SKM-1 treated with dmso at 0.1 percent for 144 hours (cell line): Measurements from ENCODE around the gene MAD1L1.

Source experiments
- DNase-seq: peaks from one replicate; lab custom pipeline; 2025; ENCODE audit not compliant: unreplicated experiment; lab: John Stamatoyannopoulos, UW

The MAD1L1 gene

DNA sequence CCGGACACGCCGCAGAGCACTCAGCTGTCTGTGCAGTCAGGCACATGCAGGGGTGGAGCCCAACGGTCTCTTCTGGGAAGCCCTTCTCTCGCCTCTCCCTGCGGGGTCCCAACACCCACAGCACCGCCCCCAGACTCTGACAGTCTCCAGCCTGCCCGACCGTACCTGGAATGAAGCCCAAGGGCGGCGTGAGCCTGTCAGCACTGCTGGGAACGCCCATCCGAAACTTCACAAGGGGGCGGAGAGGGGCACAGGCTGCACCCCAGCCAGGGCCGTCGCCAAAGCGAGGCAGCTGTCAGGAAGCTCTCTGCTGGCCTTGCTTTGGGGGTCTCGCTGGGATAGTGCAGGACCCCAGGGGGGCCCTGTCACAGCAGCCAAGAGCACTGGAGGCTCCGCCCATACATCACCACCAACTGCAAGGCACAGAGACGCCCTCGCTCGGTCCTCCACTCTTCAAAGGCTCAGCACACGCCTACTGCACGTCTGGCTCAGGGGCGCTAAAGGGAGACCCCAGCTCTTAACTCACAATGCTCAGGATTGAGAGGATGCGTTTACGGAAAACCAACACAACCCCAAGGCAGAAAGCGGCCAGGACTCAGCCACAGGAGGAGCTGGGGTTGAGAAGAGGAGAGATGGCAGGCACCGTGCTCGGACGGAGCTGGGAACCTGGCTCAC is 30.9 kb downstream of the MAD1L1 start:
- no peak for DNase-seq

DNA sequence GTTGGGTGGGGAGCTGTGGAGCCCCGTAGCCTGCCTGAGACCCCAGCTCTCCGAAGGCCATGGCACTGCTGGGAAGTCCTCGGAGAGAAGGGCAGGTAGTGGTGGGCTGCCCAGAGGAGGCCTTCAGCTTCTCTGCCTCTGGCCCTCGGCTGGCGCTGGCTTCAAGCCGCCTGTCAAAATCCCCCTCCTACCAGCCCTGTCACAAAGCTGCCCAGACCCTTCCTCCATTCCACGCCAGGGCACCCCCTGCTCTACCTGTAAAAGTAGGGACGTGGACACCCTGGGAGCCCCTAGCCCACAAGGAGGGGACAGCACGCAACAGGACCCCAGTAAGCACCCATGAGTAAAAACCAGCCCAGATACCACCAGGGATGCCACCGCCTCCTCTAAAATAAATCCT is 31.6 kb downstream of the MAD1L1 start:
- no peak for DNase-seq

DNA sequence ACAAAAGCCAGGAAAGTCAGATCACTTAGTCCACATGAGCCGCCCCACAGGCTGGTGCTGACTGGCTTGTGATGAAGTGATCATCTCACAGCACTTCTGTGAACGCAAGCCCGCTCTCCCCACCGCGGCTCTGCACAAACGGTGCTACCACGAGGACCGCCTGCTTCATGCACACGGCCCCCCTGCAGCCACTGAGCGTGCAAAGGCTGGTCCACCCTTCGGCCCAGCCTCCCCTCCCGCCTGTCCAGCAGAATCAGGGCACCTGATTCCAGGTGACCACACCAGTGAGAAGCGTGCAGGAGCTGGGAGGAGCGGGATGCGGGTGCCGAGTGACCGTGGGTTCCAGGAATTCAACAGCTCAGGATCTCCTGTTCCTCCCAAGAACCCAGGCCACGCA is 32.2 kb downstream of the MAD1L1 start:
- no peak for DNase-seq

DNA sequence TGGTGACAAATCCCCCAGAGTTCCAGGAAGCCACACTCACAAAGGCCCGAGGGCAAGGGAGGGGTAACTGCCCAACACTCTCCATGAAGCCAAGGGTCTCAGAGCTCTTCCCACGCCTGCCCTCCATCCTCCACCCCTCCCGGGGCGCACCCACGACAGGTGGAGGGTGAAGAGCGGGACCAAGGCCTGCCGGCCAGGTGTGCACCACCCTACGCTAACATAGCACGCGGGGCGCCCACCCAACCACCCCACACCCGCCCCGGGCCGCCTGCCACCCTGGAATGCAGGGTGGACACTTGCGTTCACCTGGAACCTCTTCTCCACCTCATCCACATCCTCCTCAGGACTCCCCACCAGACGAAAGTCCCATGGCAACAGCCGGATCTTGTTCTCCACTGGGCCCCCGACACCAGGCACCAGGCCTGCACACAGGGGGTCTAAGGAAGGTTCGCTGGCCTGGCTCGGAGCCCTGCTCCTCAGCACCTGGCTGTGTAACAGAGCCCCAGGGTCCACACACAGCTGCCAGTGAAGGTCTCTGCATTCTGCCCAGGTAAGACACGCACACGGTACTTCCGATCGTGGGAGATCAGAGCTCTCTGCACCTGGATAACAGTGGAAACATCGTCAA is 32.7 kb downstream of the MAD1L1 start:
- no peak for DNase-seq

DNA sequence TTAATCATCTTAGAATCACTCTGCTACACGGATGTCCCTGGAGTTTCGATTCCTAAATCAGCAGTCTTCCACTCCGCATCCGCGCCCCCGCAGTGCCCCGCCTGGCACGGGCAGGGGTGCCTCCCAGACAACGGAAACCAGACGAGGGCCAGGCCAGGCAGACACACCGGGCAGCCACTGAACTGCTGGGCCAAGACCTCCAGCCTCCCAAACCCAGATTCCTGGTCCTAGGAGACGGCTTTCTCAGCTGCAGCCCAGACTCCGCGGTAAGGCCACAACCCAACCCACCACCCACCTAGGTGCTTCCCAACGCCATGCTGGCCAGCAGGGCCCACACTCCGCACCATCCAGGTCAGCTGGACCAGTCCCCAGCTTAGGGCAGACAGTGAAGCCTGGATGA is 33.2 kb downstream of the MAD1L1 start:
- DNase-seq, result no peak

DNA sequence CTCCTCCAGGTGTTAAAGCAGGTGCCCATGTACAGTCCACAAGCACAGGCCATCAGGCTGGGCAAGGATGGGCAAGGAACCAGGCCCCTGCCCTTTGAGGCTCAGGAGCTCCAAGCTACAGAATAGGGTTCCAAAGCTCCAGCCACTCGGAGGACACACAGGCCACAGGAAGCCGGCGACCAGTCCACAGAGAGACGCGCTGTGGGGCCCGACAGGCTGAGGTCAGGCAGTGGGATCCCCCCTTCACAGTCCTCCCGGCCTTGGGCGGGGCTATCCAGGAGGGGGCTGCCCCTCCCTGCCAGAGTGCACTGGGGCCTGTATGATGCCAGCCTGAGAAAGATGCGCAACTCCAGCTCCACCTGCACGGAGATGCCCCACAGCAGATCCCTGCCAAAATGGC is 34.0 kb downstream of the MAD1L1 start:
- DNase-seq, result no peak

DNA sequence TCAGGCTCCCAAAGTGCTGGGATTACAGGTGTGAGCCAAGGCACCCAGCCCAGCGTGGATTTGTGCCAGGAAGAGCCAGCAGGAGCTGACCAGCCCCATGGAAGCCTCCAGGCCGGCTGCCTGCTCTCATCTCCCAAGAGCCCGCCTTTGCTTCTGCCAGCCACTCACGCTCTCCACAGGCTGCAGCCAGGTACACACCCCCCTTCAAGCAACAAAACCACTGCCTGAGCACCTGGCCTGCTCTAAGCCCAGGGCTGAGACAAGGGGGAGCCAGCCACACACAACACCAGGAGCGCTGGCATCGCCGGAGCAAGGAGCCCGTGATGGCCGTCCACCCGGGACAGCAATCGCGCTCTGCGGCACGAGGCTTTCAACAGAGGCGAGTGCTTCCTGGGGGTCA is 34.5 kb downstream of the MAD1L1 start:
- DNase-seq, result no peak

DNA sequence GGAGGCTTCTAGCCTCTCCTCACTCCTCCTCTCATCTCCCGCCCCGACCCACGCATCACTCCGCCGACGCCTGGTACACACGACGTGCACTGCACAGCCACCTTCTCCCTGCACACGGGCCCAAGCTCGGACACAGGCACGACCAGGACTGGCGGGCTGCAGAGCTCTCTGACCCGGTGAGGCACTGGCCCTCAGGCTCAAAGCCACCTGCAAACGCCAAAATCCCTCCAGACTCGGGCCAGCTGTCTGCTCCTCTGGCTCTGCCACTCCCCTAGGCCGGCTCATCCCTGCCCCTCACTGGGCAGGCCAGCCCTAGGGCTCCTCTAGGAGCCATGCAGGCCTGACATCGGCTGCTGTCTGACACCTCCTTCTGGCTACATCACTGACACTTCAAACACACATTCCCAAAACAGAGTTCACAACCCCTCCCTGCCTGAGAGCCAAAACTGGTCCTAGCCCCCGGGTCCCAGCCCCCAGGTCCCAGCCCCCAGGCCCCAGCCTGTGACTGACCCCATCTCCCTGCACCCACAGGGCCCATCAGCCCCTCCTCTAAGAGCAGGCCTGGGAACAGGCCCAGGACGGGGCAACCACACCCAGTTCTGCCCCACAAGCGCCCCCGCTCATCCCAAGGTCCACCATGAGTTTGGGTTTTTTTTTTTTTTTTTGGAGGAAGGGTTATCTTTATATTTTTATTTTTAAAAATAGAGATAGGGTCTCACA is 35.1 kb downstream of the MAD1L1 start:
- no peak for DNase-seq

DNA sequence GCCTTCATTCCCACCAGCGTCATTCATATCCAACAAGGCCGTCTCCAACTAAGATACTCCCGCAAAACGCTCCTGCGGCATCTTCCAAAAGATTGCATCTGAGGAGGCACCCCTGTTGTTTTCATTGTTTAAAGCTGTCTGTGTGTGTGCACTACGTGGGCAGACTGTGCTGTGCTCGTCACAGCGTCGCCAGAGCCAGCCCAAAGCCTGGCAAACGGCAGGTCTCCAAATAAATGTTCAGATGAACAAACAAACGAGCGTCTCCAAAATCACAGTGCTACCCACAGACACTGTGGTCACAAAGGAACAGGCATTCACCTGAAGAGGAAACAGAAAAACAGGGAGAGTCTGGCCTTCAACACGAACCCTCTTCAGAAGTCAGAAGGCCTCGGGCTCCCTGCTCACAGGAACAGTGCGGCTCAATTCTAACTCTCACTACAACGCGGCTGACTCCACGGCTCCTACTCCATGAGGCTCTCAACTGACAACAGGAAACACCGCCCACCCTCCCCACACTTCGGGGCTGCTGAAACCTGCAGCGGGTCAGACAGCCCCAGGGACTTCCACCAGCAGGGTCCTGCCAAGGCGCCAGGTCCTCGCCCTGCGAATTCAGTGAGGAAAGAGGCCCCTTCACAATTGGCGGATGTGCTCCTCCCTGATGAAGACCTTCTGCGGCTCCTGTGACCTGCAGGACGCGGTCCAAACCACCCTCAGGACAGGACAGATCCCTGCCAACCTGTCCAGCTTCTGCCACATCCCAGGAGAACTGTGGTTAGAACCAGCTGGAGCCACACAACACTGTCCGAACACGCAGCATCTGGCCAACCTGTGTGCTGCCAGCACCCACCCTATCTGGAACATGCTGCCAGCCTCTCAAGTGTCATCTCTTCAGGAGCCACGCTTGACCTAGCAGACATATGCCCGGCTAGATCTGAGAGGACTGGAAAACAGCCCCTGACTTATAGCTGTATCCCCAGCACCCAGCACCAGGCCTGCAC is 36.1 kb downstream of the MAD1L1 start:
- no peak for DNase-seq

DNA sequence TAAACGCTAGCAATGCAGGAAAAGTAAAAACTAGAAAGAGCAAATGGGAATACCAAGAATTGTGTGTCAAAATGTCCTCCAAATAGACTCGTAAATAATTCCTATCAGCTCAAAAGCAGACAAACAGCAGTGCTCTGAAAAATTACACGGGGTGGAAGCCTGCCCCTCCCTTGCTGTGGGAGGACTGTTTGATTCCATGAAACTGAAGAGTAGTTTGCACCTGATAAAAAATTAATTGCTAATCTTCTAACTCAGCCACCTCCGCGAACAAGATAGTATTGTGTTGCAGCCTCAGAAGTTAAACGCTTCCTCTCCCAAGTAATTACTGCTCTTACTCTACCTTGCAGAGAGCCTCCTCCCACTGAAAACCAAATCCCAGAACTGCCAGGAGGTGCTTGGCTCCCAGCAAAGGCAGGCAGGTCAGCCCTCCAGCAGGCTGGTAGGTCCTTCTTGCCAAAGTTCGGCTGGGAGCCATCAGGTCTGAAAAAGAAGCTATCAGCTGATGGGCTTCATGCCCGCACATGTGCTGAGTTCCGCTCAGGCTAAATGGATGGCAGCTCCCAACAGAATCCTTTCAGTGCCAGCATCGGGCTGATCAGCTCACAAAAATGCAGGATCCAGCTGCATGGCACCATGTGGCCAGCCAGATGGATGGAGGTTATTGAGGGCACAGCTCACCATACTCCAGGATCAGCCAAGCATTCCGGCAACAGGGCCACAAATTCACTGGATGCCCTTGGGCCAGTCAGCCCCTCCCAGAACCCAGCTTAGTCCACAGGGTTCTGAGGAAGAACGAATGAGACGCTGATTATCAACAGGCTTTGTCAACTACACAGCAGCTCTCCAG is 37.1 kb downstream of the MAD1L1 start:
- DNase-seq, result no peak

DNA sequence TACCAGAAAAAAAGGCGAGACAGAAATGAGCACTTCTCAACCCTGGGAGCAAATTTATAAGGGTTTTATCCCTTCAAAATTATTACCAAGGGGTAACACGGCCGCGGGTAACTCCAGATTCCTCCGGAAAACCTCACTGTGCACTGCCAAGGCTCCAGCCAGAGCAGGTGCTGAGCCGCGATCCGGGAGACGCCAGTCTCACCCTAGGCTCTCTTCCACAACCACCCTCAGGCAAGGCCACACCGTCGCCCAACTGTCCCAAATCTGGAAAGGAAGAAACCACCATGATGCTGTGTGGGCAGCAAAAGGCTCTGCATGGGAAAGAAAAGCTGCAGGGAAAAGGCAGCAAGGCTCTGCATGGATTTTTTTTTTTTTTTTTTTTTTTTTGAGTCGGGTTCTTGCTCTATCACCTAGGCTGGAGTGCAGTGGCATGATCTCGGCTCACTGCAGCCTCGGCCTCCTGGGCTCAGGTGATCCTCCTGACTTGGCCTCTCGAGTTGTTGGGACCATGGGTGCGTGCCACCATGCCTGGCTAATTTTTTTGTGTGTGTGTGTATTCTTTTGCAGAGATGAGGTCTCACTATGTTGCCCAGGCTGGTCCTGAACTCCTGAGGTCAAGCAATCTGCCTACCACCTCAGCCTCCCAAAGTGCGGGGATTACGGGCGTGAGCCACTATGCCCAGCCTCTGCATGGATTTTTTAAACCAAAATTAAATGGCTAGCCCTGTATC is 39.0 kb downstream of the MAD1L1 start:
- DNase-seq, result no peak

DNA sequence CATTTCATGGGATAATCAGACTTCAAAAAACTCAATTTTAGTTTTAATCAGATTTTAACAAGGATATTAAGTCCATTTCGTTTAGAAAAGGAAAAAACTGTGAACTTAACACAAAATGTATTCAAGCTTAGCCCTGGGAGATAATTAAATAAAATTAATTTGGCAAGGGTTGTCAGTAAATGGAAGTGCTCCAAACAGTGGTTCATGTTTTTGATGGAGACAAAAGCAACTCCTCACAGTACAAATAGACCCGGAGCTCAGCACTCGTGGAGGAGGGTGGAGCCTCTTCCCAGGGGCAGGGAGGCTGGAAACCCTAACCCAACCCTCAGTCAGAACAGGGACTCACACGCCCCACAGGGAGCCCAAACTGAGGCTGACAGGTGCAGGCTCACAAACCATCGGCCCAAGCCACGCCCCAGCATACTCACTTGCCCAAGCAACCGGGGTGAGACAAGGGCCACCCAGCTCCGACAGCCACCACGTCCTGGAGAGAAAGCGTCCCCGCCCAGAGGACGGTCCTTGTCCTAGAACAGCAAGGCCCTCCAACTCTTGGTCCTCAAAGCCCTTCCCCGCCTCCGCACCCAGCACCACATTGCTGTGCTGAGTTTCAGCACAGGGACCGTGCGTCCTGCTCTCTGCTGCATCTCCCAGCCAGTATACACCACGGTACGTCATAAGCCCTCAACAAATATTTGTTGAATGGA is 39.8 kb downstream of the MAD1L1 start:
- no peak for DNase-seq

DNA sequence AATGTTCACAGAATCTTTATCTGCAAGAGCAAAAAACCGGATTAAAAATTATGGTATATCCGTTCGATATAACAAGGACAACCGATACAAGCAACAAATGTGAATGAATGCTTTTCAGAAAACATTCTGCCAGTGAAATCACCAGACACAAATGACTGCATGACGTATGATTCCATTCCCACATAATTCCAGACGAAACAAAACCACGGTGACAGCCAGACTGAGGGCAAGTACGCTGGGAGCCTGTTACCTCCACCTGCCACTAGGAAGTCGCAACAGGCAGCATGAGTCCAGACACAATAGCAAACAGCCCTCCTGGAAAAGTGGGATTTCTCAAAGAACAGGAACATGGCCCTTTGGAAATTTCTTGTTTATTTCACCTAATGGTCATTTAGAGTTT is 41.7 kb downstream of the MAD1L1 start:
- no peak for DNase-seq

DNA sequence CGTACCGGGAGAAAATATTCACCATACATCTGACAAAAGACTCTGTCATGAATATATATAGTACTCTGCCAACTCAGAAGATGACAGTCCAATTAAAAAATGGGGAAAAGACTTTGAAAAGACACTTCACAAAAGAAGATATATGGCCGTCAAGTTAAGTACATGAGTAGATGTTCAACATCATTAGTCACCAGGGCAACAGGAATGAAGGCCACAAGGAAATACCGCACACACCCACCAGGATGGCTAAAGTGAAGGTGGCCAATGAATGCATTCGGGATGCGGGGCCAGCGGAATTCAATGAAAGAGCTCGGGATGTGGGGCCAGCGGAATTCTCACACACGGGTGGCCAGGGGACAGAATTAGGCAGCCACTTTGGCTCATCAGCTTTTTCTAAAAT is 42.2 kb downstream of the MAD1L1 start:
- DNase-seq, result no peak

DNA sequence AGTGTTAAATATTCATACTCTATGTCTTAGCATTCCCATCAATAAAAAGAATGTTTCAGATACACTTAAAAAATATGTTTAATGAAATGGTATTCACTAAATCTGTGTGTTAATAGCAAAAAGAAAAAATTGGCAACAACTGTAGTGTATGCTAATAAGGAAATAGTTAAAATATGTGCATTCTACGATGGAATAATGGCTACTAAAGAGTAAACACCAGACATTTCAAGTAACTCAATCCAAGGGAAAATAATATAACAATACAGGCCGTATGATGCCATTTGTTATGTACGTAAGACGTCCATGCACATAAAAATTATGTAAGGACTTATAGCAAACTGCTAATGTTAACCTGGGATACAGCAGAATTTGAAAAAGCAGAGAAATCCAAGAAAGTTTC is 46.6 kb downstream of the MAD1L1 start:
- DNase-seq, result no peak

DNA sequence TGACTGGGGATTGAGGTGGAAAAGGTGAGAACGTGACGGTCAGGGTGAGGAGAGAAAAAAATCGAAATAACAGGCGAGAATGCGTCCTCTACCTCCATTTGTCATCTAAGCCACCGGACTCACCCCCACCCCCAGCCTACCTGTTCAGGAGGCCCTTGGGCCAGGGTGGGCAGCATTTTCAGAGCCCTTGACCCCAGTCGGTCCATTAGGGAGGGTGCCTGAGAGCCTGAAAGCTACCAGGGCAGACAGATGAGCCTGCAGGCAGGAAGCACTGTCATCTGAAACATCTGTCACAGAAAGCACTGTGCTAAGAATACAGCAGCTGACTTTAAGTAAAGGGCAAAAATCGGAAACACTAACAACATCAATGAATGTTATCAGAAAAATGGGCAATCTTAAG is 47.0 kb downstream of the MAD1L1 start:
- DNase-seq, result no peak

DNA sequence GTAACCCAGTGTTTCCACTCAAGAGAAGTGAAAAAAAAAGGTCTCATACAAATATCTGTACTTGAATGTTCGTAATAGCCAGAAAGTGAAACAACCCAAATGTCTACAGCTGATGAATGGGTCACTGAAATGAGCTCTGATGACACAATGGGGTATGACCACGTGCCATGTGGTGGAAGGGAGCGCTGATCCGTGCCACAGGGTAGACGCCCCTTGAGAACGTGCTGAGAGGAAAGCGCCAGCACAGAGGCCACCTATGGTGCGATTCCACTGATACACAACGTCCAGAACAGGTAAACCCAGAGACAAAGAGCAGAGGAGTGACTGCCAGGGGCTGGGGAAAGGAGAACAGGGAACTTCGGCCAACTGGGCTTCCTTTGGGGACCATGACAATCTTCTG is 50.3 kb downstream of the MAD1L1 start:
- no peak for DNase-seq

DNA sequence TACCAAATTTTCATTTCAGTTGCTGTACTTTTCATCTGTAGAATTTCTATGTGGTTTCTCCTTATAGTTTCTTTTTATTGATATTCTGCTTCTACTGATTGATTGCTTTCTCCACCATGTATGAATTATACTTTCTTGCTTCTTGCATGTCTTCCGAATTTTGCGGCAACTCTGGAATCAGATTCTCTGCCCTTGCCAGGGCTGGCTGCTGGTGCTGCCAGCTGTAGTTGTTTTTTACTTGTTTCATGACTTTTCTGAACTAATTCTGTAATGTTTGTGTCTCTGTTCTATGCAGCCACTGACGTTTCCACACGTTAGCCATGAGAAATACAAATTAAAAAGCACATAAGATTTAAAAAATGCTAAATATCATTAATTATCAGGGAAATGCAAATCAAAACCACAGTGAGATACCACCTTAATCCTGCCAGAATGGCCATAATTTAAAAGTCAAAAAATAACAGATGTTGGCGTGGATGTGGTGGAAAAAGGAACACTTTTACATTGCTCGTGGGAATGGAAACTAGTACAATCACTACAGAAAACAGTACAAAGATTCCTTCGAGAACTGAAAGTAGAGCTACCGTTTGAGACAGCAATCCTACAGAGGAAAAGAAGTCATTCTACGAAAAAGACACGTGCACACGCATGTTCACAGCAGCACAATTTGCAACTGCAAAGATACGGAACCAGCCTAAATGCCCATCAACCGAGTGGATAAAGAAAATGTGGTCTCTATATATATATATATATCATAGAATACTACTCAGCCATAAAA is 51.5 kb downstream of the MAD1L1 start:
- no peak for DNase-seq
